Activated CD4-positive, alpha-beta T cell treated with anti-CD3 and anti-CD28 coated beads for 48 hours (primary cell): ENCODE measurements around the gene SGTB.
"Not testable (repeated sequence)": the region's sequence is repeated elsewhere in the genome, so short reads cannot be mapped to it uniquely, and the experiment has no call there.

Experiments used
- DNase-seq: peaks from one replicate; pipeline ENCODE4 v3.0.0-alpha.2; 2020

The SGTB gene

DNA sequence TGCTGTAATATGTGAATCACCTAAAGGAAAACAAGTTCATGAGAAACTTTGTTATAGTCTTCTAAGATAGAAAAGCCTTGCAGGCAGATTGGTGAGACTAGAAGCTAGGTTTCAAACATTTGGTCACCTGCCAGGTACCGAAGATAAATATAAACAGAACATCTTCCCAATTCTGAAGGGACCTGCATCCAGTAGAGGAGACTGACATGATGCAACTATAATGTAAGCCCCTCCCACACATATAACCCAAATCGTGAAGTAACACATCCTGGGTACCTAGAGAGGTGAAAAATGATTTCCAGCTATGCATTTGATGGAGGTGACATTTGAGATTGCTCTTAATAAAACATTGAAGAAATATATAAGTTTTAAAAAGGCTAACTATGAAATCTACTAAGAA is 67.2 kb downstream of the SGTB start:
- DNase-seq: no peak

DNA sequence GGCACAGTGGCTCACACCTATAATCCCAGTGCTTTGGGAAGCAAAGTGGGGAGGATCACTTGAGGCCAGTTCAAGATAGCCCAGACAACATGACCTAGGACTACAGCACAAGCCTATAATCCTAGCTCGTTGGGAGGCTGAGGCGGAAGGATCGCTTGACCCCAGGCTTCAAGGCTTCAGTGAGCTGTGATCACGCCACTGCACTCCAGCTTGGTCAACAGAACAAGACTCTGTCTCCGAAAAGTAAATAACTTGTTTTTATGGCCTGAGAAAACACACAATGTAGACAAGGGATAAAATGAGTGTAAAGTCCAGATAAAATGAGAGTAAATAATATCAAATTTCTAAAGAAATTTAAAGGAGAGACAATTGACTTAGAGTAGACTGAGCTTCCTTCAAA is 70.8 kb downstream of the SGTB start:
- no peak for DNase-seq

DNA sequence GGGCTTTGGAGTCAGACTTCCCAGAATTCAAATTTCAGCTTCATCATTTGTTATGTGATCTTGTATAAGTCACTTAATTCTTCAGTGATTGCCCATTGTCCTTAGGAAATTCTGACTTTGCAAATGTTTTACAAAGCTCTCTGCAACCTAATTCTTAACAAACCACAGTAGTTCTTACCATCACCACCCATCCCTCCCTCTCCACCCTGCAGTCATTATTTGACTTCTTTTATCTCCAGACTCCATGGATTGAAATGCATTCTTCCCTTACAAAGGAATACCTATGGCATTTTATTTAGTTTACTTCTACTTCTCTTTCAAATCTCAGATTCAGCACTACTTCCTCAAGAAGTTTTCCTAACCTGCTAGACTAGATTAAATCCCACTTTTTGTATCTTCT is 74.0 kb downstream of the SGTB start:
- DNase-seq: no peak

DNA sequence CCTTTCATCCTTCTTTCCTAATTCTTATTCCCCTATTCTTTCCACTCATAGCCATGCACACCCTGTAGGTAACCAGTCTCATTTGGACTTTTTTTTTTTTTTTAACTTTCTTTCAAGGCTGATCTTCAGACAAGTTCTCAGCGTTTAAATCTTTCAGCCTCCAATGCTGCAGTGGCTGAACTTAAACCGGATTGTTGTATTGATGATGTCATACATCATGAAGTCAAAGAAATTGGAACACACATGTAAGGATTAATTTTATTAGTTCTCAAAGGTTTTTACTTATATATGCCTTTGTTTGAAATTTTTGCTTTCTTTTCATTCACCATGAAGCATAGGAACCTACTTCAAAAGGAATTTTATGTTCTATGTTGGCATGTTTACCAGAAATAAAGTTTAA is 75.0 kb downstream of the SGTB start:
- no peak for DNase-seq

DNA sequence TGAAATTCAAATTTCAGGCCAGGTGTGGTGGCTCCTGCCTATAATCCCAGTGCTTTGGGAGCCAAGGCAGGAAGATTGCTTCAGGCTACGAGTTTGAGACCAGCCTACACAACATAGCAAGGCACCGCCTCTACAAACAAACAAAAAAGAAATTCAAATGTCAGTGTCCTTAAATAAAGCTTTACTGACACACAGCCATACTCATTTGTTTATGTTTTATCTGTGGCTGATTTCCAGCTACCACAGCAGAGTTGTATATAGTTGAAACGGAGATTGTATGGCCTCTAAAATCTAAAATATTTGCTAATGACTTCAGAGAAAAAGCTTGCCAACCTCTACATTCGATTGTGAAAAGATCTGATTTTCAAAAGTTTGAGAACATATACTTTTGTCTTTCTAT is 81.7 kb downstream of the SGTB start:
- no peak for DNase-seq

DNA sequence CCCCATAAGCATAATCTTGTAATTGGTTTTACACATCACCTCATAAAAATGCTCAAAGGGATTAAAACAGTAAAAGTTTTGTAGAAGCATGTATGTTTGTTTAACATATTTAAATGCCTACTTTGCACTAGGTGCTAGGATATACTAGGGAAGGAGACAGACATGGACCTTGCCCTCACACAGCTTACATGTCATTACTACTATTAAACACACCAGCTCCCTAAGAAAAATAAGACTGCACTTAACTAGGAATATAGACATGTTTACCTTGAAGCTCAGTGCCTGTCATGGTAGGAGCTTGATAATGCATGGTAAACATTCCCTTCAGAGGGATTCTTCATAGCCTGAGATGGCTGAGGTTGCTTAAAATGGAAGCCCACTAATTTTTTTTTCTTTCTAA is 90.9 kb downstream of the SGTB start:
- no peak for DNase-seq

DNA sequence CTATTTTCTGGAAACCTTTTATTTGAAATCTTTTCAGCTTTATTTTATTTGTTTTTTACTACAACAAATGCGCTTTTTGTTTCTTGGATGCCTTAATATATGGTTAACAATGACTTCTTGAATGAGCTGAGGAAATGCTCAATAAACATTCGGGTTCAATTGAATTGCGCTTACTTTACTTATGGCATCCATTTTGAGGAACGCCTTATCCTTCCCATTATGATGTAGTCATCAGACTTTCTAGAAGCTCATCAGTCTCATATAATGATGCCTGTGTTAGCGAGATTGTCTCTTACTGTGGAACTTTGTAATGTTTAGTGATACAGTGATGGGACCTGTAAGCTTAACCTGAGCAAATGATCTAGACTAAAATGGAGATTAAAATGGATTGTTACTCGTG is 96.2 kb downstream of the SGTB start:
- no peak for DNase-seq

DNA sequence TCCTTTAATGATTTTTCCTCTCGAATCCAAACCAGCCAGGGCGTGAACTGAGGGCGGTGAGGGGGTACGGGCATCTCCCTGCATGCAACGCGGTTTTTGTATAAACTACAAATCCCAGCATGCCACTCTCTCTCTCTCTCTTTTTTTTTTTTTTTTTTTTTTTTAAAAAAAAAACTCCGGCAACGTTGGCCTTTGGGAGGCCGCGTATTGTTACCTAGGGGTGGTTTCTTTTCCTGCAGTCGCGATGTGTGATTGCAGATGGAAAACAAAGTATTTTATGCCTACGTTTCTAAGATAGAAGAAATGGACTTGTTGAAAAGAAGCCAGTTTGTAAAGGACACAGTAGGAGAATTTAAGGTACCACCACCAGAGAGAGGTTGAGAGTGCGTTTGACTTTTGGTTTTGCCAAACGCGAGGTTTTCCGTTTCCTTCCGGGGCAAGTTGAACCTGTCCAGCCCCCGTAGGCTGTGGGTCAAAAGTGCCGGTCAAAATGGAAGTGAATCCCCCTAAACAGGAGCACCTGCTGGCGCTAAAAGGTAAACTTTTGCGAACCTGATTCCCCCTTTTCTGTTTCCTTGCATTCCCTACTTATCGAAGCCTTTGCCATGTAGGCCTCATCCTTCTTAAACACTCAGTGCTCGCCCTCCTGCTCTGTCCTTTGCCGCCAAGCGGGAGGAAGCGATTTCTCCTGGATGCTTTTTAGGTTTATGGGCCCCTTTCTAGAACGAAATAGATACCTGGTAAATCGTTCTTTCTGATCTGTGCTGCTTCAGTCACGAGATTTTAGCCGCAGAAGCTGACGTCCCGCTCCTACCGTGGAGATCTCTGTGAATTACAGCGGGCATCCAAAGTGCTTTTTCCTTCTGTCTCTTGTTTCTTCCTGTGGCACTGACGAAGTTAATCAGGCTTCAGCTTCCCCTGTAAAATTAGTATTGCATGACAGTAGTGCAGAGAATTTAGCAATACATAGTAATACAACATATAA is 97.0 kb downstream of the SGTB start, which contains the start of the genes SHLD3 and TRAPPC13:
TSS of gene SHLD3 (plus strand) at position 457 of the 985 bp plus-strand sequence. CDS start 4,561 bp downstream, outside the sequence.
TSS of gene TRAPPC13 (plus strand) at position 457 of the 985 bp plus-strand sequence. CDS start at position 491, 34 bp downstream.
- DNase-seq: peak; percentile 84

DNA sequence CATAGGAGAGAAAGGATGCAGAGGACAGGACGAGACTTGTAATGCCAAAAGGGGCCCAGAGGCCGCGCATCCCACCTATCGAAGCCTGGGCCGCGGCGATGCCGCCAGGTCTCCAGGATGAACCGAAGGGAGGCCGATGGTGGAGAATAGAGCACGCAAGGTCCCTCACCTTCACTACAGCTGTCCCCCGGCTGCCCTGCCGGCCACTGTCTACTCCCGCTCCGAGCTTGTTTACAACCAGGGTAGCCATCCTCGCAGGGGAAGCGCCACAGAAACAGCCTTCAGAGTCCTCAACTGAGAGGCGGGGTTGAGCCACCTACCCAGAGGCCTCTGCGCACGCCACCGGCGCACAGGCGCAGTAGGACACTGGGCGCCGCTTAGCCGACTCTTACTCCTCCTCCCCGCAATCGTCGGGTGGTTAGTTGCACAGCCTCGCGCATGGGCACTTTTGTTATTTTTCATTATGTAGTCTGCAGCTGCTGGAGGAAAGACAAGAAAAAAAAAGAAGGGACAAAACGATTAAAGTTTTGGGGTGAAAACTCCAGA is 97.8 kb downstream of the SGTB start, which contains the start of gene TRIM23:
TSS of gene TRIM23 (minus strand) at position 309 of the 546 bp plus-strand sequence. CDS start at position 250, 59 bp downstream.
- DNase-seq: peak; percentile 93

DNA sequence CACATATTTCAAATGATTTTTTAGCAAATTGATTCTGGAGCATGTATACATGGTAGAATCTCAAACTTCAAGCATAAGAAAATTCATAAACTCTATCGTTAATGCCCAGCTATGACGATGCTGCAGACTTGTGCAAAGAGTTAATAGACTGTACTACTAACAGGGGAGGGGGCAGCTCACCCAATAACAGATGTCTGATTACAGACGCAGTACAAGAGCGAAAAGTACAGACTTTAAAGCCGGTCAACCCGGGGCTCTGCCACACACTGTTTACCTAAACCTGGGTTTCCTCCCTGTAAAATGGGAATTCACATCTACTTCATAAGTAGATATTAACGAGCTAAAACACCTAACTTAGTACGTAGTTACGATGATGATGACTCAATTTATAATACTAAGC is 98.4 kb downstream of the SGTB start:
- no peak for DNase-seq

DNA sequence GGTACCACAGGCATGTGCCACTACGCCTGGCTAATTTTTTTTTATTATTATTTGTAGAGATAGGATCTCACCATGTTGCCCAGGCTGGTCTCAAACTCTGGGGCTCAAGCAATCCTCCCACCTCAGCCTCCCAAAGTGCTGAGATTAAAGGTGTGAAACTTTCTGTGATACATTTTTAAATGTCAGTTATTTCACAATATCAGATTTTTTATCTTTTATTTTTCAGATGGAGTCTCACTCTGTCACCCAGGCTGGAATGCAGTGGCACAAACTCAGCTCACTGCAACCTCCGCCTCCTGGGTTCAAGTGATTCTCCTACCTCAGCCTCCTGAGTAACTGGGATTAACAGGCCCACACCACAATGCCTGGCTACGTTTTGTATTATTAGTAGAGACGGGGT is 99.9 kb downstream of the SGTB start:
- DNase-seq: not testable (repeated sequence)

DNA sequence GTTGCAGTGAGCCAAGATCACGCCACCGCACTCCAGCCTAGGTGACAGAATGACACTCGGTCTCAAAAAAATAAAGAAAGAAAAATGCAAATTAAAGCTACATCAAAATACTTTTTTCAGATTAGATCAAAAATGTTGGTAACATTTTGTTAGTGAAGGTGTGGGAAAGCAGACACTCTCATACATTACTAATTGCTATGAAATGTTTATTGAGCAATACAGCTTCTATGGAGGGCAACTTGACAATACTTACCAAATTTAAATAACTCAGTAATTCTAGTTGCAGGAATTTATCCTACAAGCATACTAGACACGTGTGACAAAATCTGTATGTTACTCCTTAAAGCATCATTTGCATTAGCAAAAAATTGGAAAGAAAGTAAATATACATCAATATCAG is 101.9 kb downstream of the SGTB start:
- no peak for DNase-seq
